Activated CD8-positive, alpha-beta T cell treated with anti-CD3 and anti-CD28 coated beads for 36 hours (primary cell): ENCODE results near the gene PMPCA. TPM values are rescaled to one million over a fixed set of nuclear protein-coding genes. Genes with fewer than 3 reads are reported as not detected.
A peak's percentile ranks its signal among the peaks of the same experiment; 100 is the strongest.

Experiments used
- ATAC-seq: fragments of 200-7000 bp; cut with Tn5 transposase; one replicate; pipeline ENCODE4 v1.10.0; 2021; ENCODE audit warnings: mild to moderate bottlenecking, moderate library complexity
- CTCF ChIA-PET: fragments of 350-600 bp; sonication (Branson Sonifier 250); formaldehyde crosslinking; loops from one replicate; lab custom pipeline; 2021; ENCODE audit warnings: antibody characterized with exemption; lab: Charles Lee
- POLR2A ChIA-PET: fragments of 350-600 bp; sonication (Branson Sonifier 250); formaldehyde crosslinking; loops from one replicate; lab custom pipeline; 2021; ENCODE audit warnings: antibody characterized with exemption; lab: Charles Lee
- DNase-seq: peaks from one replicate; pipeline ENCODE4 v3.0.0-alpha.2; 2020
- H3K27ac Mint-ChIP-seq: one replicate; pipeline ENCODE4 v1.8.0; 2021; ENCODE audit warnings: mild to moderate bottlenecking, mixed read lengths
- H3K27me3 Mint-ChIP-seq: one replicate; pipeline ENCODE4 v1.8.0; 2021; ENCODE audit warnings: mixed read lengths
- H3K36me3 Mint-ChIP-seq: one replicate; pipeline ENCODE4 v1.8.0; 2021; ENCODE audit warnings: low read depth, mixed read lengths
- H3K4me1 Mint-ChIP-seq: one replicate; pipeline ENCODE4 v1.8.0; 2021; ENCODE audit warnings: low read depth, mixed read lengths
- H3K4me3 Mint-ChIP-seq: one replicate; pipeline ENCODE4 v1.8.0; 2021; ENCODE audit warnings: mild to moderate bottlenecking, moderate library complexity, mixed read lengths
- H3K9me3 Mint-ChIP-seq: one replicate; pipeline ENCODE4 v1.8.0; 2021; ENCODE audit warnings: mixed read lengths
- CTCF ChIP-seq: fragments of 200-600 bp; IDR thresholded peaks from one replicate; pipeline ENCODE4 v1.8.0; 2022; ENCODE audit warnings: antibody characterized with exemption, mild to moderate bottlenecking
- intact Hi-C: fragments of 100-400 bp; cut with micrococcal nuclease; formaldehyde crosslinking; loops from one replicate; pipeline ENCODE4 v1.10.0; 2022
- total RNA-seq, 2 experiments: library from RNA; stranded (reverse); gene quantifications; one replicate each; pipeline ENCODE4 v1.2.3, GENCODE V29; 2021

PMPCA gene
- total RNA-seq, 2 experiments from 2014 or later: 128 to 140 TPM

- POLR2A ChIA-PET: interaction anchor here (0.6 to 1.8 kb wide), 7 partner anchors 9 to 88 kb away, joined by 3 to 5 read pairs (median 5); no protein-coding TSS in a partner anchor
- no peak for ATAC-seq
- intact Hi-C loops: loop anchor here (10.0 kb wide), 1 partner anchor 85 kb away; no protein-coding TSS in a partner anchor
- Mint-ChIP-seq H3K36me3 (peaks cover 57% of the 10 kb centered on the region), H3K27me3 (no peaks in the 10 kb centered on the region), H3K4me3 (peak overlapping the region; percentile 87), H3K27ac (peak overlapping the region; percentile 79), H3K9me3 (no peaks in the 10 kb centered on the region), H3K4me1 (peaks cover 40% of the 10 kb centered on the region)
- no peak for TF ChIP-seq CTCF
- CTCF ChIA-PET: interaction anchor here (0.7 to 2.9 kb wide), 4 partner anchors 10 to 86 kb away, joined by 3 to 21 read pairs (median 4); partner anchors contain the start of genes DNLZ, ENTR1 and PMPCA
- DNase-seq: peak; percentile 48
These were observed 11.1 kb upstream of the PMPCA start for GRCh38 chr9:136399176-136400037.

GRCh38 chr9:136400038-136400834 lies 10.2 kb upstream of the PMPCA start, which contains the start of gene SNAPC4:
Gene SNAPC4, minus strand, starts transcription at chr9:136400170. Its CDS starts 1,742 bp downstream, at chr9:136398428.
- peaks cover 52% of the 10 kb centered on the region for H3K36me3 Mint-ChIP-seq
- H3K4me1 Mint-ChIP-seq: peaks cover 47% of the 10 kb centered on the region
- no peaks in the 10 kb centered on the region for H3K27me3 Mint-ChIP-seq
- ChIA-PET CTCF (interaction anchor here (0.8 to 2.9 kb wide), 10 partner anchors 10 to 88 kb away, joined by 3 to 21 read pairs (median 3); partner anchors contain the start of genes DNLZ, ENTR1, INPP5E and PMPCA), POLR2A (interaction anchor here (0.8 to 2.0 kb wide), 6 partner anchors 9 to 88 kb away, joined by 3 to 16 read pairs (median 4); partner anchors contain the start of genes DNLZ, ENTR1 and PMPCA)
- ATAC-seq (peak; percentile 64), DNase-seq (peak; percentile 87)
- no peaks in the 10 kb centered on the region for H3K9me3 Mint-ChIP-seq
- peak; percentile 94 for TF ChIP-seq CTCF
- intact Hi-C loops: loop anchor here (10.0 kb wide), 1 partner anchor 85 kb away; no protein-coding TSS in a partner anchor
- H3K4me3 Mint-ChIP-seq: peak within 1 kb of the TSS; percentile 87
- peak within 1 kb of the TSS; percentile 79 for H3K27ac Mint-ChIP-seq

GRCh38 chr9:136401173-136401922 lies 9.1 kb upstream of the PMPCA start:
- DNase-seq: no peak
- Mint-ChIP-seq H3K4me1 (peaks cover 54% of the 10 kb centered on the region), H3K36me3 (peaks cover 55% of the 10 kb centered on the region), H3K27ac (peak overlapping the region; percentile 77), H3K27me3 (no peaks in the 10 kb centered on the region), H3K9me3 (no peaks in the 10 kb centered on the region), H3K4me3 (peak overlapping the region; percentile 17)
- no peak for TF ChIP-seq CTCF
- ATAC-seq: no peak
- ChIA-PET POLR2A (interaction anchor here (0.8 to 2.0 kb wide), 9 partner anchors 8 to 89 kb away, joined by 3 to 16 read pairs (median 3); partner anchors contain the start of genes DNLZ, ENTR1 and PMPCA), CTCF (interaction anchor here (0.8 to 2.9 kb wide), 11 partner anchors 9 to 89 kb away, joined by 3 to 21 read pairs (median 5); partner anchors contain the start of genes DNLZ, ENTR1, INPP5E and PMPCA)
- intact Hi-C loops: loop anchor here (10.0 kb wide), 1 partner anchor 87 kb away; no protein-coding TSS in a partner anchor

GRCh38 chr9:136402067-136402466 lies 8.4 kb upstream of the PMPCA start:
- Mint-ChIP-seq H3K27ac (peak overlapping the region; percentile 77), H3K4me3 (no peak overlapping the region), H3K4me1 (peaks cover 58% of the 10 kb centered on the region), H3K36me3 (peaks cover 58% of the 10 kb centered on the region), H3K9me3 (no peaks in the 10 kb centered on the region), H3K27me3 (no peaks in the 10 kb centered on the region)
- ChIA-PET POLR2A (interaction anchor here (1.1 to 2.0 kb wide), 4 partner anchors 7 to 39 kb away, joined by 3 to 16 read pairs (median 4); partner anchors contain the start of genes ENTR1 and PMPCA), CTCF (interaction anchor here (1.0 to 2.4 kb wide), 5 partner anchors 13 to 89 kb away, joined by 3 to 8 read pairs (median 5); partner anchors contain the start of gene DNLZ)
- ATAC-seq: no peak
- intact Hi-C loops: loop anchor here (10.0 kb wide), 1 partner anchor 87 kb away; no protein-coding TSS in a partner anchor
- no peak for TF ChIP-seq CTCF
- DNase-seq: no peak
